Natural killer cell (primary cell): ENCODE results near the gene ARHGAP24. TPM values are rescaled to one million over a fixed set of nuclear protein-coding genes. Genes with fewer than 3 reads are reported as not detected.

Experiments used
- ATAC-seq, 3 donors: fragments of 150-1000 bp in 2 of 3; fragments of 200-7000 bp in 1 of 3; cut with Tn5 transposase; 1 replicate in 1 of 3; 2 replicates in 2 of 3; pipeline ENCODE4 v1.10.0; 2021; ENCODE audit warnings: mild to moderate bottlenecking in 2 of 3, moderate library complexity in 2 of 3
- DNase-seq, 2 donors: peaks; one replicate each; pipeline versions ENCODE4 v3.0.0 to v3.0.0-alpha.2; 2013 to 2021; ENCODE audit warnings: mixed read lengths in 1 of 2
- H3K27ac ChIP-seq: one replicate; pipeline ENCODE4 v1.5.1; 2013; ENCODE audit warnings: mild to moderate bottlenecking, low read length
- H3K27me3 ChIP-seq: one replicate; pipeline ENCODE4 v1.6.1; 2013; ENCODE audit warnings: low read length; ENCODE audit not compliant: control insufficient read depth, insufficient read depth
- H3K36me3 ChIP-seq: one replicate; pipeline ENCODE4 v1.6.1; 2013; ENCODE audit warnings: low read length; ENCODE audit not compliant: control insufficient read depth, insufficient read depth
- H3K4me1 ChIP-seq: one replicate; pipeline ENCODE4 v1.6.1; 2013; ENCODE audit warnings: low read length; ENCODE audit not compliant: control insufficient read depth, insufficient read depth
- H3K4me3 ChIP-seq: one replicate; pipeline ENCODE4 v1.5.1; 2013; ENCODE audit warnings: low read length
- H3K9me3 ChIP-seq: one replicate; pipeline ENCODE4 v1.6.1; 2013; ENCODE audit warnings: low read length; ENCODE audit not compliant: control insufficient read depth, insufficient read depth
- H3K27ac Mint-ChIP-seq, 2 donors: one replicate each; pipeline ENCODE4 v1.8.0; 2022; ENCODE audit warnings: mild to moderate bottlenecking in 2 of 2, mixed read lengths in 2 of 2, moderate library complexity in 1 of 2
- H3K27me3 Mint-ChIP-seq, 2 donors: one replicate each; pipeline ENCODE4 v1.8.0; 2022; ENCODE audit warnings: low read depth in 2 of 2, mixed read lengths in 2 of 2
- H3K36me3 Mint-ChIP-seq: one replicate; pipeline ENCODE4 v1.8.0; 2022; ENCODE audit warnings: mixed read lengths
- H3K4me1 Mint-ChIP-seq, 2 donors: one replicate each; pipeline ENCODE4 v1.8.0; 2022; ENCODE audit warnings: mixed read lengths in 2 of 2
- H3K4me3 Mint-ChIP-seq: one replicate; pipeline ENCODE4 v1.8.0; 2022; ENCODE audit warnings: mild to moderate bottlenecking, moderate library complexity, mixed read lengths
- H3K9me3 Mint-ChIP-seq, 2 donors: one replicate each; pipeline ENCODE4 v1.8.0; 2022; ENCODE audit warnings: mixed read lengths in 2 of 2
- CTCF ChIP-seq: fragments of 200-600 bp; IDR thresholded peaks from one replicate; pipeline ENCODE4 v1.8.0; 2022; ENCODE audit warnings: antibody characterized with exemption
- WGBS: methylation state at CpG from one replicate; pipeline ENCODE4 v1.1.7; 2013; ENCODE audit warnings: missing lambda C conversion rate; ENCODE audit not compliant: insufficient coverage; 5-methylcytosine and 5-hydroxymethylcytosine counted together
- intact Hi-C: fragments of 100-400 bp; cut with micrococcal nuclease; formaldehyde crosslinking; loops from one replicate; pipeline ENCODE4 v1.14.2; 2022
- total RNA-seq, 4 donors: library from RNA; stranded (reverse); fragments of 120-200 nt in 1 of 4; gene quantifications; one replicate each; pipeline versions ENCODE4 v1.2.3 to v1.2.4, GENCODE V29; 2013 to 2022

Gene ARHGAP24
- total RNA-seq, 3 donors from 2014 or later (not counting 1 experiment from before 2014, with no cell fraction given): 1.7 to 3.6 (median 1.7) TPM

- Histone ChIP-seq H3K4me3 (no peak overlapping the region), H3K27ac (no peak overlapping the region), H3K4me1 (no peaks in the 10 kb centered on the region), H3K9me3 (no peaks in the 10 kb centered on the region), H3K36me3 (no peaks in the 10 kb centered on the region), H3K27me3 (no peaks in the 10 kb centered on the region)
- Mint-ChIP-seq H3K9me3 (peaks cover 10 to 14% of the 10 kb centered on the region in 2 donors), H3K27ac (no peak overlapping the region), H3K27me3 (no peaks in the 10 kb centered on the region), H3K4me3 (no peak overlapping the region), H3K4me1 (no peaks in the 10 kb centered on the region), H3K36me3 (peaks cover 9% of the 10 kb centered on the region)
- TF ChIP-seq CTCF: no peak
- intact Hi-C loops: no loop called here
- WGBS: no CpG with 5 or more reads among the region's 2 CpGs
- DNase-seq (no peak), ATAC-seq (no peak)
Measured at GRCh38 chr4:85548841-85549240, 73.9 kb downstream of the ARHGAP24 start.

GRCh38 chr4:85555206-85555605 is 80.3 kb downstream of the ARHGAP24 start:
- no peaks in the 10 kb centered on the region for H3K36me3 ChIP-seq
- ATAC-seq: no peak
- H3K4me3 ChIP-seq: no peak overlapping the region
- peaks cover 23% of the 10 kb centered on the region for H3K4me1 ChIP-seq
- H3K27me3 ChIP-seq: no peaks in the 10 kb centered on the region
- Mint-ChIP-seq H3K9me3 (peaks cover 14 to 25% of the 10 kb centered on the region in 2 donors), H3K27me3 (no peaks in the 10 kb centered on the region), H3K36me3 (peaks cover 5% of the 10 kb centered on the region), H3K4me1 (peaks cover 0 to 4% of the 10 kb centered on the region in 2 donors), H3K4me3 (no peak overlapping the region), H3K27ac (no peak overlapping the region)
- no peak for DNase-seq
- WGBS: 50% methylated on average over 1 of the region's 1 CpG
- H3K27ac ChIP-seq: peak overlapping the region; percentile 45
- intact Hi-C loops: no loop called here
- TF ChIP-seq CTCF: no peak
- peaks cover 11% of the 10 kb centered on the region for H3K9me3 ChIP-seq

GRCh38 chr4:85556283-85556682 is 81.3 kb downstream of the ARHGAP24 start:
- H3K4me1 Mint-ChIP-seq: peaks cover 0 to 4% of the 10 kb centered on the region in 2 donors
- H3K9me3 Mint-ChIP-seq: peaks cover 16 to 25% of the 10 kb centered on the region in 2 donors
- no peak for DNase-seq
- Histone ChIP-seq H3K27ac (peak overlapping the region; percentile 45), H3K27me3 (no peaks in the 10 kb centered on the region), H3K36me3 (no peaks in the 10 kb centered on the region), H3K4me1 (peaks cover 23% of the 10 kb centered on the region), H3K9me3 (peaks cover 11% of the 10 kb centered on the region), H3K4me3 (no peak overlapping the region)
- peaks cover 5% of the 10 kb centered on the region for H3K36me3 Mint-ChIP-seq
- no peaks in the 10 kb centered on the region for H3K27me3 Mint-ChIP-seq
- no peak for ATAC-seq
- intact Hi-C loops: no loop called here
- no peak for TF ChIP-seq CTCF
- no peak overlapping the region for H3K27ac Mint-ChIP-seq
- no peak overlapping the region for H3K4me3 Mint-ChIP-seq
- 60% methylated on average over 4 of the region's 4 CpGs for WGBS
